SKM-1 treated with dmso at 0.1 percent for 144 hours (cell line): ENCODE measurements around the gene VCPKMT.
"Not testable (repeated sequence)": the region's sequence is repeated elsewhere in the genome, so short reads cannot be mapped to it uniquely, and the experiment has no call there.

Experiments used
- DNase-seq: peaks from one replicate; lab custom pipeline; 2025; ENCODE audit not compliant: unreplicated experiment; lab: John Stamatoyannopoulos, UW

Gene VCPKMT

GRCh38 chr14:50093496-50093895 is 22.9 kb downstream of the VCPKMT start:
- no peak for DNase-seq

DNA sequence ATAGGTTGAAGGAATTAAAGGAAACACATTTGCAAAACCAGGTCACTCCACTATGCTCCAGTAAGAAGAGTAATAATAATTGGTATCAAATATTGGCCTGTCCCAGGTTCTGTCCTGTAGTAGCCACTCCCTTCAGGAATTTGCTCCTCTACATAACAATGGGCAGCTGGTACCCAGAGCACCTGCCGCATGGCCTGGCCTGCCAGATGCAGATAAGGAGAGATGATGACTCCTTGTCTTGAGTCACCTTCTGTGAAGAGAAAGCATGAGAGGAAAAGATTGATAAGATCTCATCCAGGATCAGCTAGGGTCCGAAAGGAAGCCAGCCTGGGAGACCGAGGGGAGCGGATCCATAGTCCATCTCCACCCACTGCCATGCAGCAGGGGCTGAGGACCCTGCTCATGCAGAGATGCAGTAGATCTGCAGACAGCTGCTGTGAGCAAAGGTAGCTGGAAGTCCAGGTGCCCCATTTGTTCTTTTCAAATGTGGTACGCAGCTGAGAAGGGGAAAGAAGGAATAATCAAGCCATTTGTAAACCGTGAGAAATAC is 24.3 kb downstream of the VCPKMT start:
- DNase-seq: no peak

- no peak for DNase-seq
These were observed 25.0 kb downstream of the VCPKMT start for GRCh38 chr14:50091240-50091913.

DNA sequence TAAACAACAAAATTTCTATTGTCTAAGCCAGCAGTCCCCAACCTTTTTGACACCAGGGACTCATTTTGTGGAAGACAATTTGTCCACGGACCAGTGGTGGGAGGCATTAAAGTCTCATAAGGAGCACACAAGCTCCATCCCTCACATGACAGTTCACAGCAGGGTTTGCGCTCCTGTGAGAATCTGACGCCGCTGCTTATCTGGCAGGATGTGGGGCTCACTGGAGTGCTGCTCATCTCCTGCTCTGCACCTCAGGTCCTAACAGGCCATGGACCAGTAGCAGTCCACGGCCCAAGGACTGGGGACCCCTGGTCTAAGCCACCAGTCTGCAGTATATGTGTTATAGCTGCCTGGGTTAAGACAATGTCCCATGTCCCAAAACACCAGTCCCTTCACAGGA is 27.2 kb downstream of the VCPKMT start:
- DNase-seq: no peak

- no peak for DNase-seq
These were observed 27.6 kb downstream of the VCPKMT start for GRCh38 chr14:50088731-50089130.

DNA sequence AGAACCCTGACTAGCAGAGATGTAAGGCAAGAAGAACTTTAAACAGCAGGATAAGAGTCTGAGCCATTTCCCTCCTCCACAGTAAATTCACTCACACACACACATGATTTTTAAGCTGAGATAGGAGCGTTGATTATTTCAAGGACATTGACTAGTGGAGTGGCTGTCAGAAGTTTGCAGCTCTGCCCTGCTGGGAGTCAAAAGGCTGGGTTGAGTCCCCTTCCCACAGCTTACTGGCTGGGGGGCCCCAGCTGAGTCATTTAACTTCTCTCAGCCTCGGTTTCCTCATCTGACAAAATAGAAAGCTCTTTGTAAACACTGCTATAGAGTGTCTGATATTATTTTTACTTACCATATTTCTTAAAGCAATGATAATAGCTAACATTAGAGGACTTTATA is 28.3 kb downstream of the VCPKMT start:
- DNase-seq: no peak

GRCh38 chr14:50087341-50088116 is 28.8 kb downstream of the VCPKMT start:
- DNase-seq: no peak

GRCh38 chr14:50086321-50086711 is 30.1 kb downstream of the VCPKMT start:
- DNase-seq: no peak

GRCh38 chr14:50085570-50086320 is 30.6 kb downstream of the VCPKMT start:
- DNase-seq: no peak

GRCh38 chr14:50084666-50085065 is 31.7 kb downstream of the VCPKMT start:
- DNase-seq: no peak

- no peak for DNase-seq
These were observed 32.7 kb downstream of the VCPKMT start for GRCh38 chr14:50083467-50084337.

GRCh38 chr14:50082784-50083466 is 33.4 kb downstream of the VCPKMT start:
- no peak for DNase-seq

GRCh38 chr14:50082308-50082742 is 34.0 kb downstream of the VCPKMT start:
- no peak for DNase-seq

GRCh38 chr14:50079103-50079502 is 37.3 kb downstream of the VCPKMT start:
- not testable (repeated sequence) for DNase-seq

DNA sequence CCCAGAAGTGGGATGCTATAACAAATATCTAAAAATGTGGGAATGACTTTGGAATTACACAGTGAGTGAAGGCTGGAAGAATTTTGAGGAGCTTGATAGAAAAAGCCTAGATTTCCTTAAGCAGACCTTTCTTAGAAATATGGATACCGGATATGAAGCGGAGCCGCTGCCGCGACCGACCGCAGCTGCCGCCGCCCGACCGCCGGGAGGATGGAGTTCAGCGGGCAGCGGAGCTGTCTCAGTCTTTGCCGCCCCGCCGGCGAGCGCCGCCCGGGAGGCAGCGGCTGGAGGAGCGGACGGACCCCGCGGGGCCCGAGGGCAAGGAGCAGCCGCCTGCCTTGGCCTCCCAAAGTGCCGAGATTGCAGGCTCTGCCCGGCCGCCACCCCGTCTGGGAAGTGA is 42.7 kb downstream of the VCPKMT start:
- not testable (repeated sequence) for DNase-seq

DNA sequence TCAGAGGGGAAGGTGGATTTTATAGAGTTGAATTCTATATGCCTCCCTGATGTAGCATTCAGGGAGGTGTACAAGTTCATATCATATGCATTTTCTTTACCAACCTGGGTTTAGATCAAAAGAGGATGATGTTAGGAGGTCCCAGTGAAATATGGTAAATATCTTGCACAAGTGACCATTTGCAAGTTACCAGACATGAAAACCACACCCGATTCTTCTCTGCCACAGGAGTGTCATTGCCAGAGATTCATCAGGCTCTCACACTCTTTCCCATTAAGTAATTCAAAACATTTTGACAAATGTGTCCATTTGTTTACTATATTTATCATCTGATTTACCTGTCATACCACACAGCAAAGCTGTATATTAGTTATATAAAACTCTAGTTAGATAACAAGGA is 44.0 kb downstream of the VCPKMT start:
- DNase-seq: no peak

- DNase-seq: no peak
These were observed 45.4 kb downstream of the VCPKMT start for GRCh38 chr14:50070840-50071548.

DNA sequence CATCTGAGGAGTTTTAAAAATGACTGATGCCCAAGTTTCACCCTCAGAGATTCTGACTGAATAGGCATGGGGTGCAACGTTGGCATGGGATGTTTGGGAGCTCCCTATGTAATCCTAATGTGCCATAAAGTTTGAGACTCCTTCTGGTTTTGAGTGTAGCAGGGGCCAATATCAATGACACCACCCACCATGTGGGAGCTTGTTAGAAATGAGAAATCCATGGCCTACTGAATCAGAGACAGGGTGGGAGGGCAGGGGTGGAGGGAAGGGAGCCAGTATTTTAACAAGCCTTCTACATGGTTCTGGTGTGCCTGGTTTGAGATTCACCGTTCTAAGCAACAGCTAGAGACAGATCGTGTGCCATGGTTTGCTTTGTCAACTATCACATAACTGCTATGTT is 46.1 kb downstream of the VCPKMT start:
- DNase-seq: no peak

DNA sequence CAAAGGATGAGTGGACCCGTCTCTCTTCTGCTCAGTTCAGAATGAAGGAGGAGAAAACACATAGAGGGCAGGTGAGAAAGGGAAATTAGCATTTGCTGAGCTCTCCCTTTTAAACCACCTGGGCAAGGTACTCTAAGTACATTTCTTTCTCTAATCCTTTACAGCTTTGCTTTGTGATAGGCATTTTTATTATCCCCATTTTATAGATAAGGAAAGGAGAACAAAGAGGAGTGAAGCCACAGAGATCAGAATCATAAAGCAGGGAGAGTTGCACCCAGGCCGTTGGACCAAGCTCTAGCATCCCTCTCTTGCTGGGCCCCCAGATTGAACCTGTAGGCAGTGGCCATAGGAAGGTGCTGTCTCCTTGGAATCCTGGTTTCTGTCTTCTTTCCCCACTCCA is 47.0 kb downstream of the VCPKMT start:
- no peak for DNase-seq
